CD4-positive, CD25-positive, alpha-beta regulatory T cell (primary cell): ENCODE results near the gene MRPL53. TPM values are rescaled to one million over a fixed set of nuclear protein-coding genes. Genes with fewer than 3 reads are reported as not detected.
"Not testable (repeated sequence)": the region's sequence is repeated elsewhere in the genome, so short reads cannot be mapped to it uniquely, and the experiment has no call there.

ENCODE experiments used
- ATAC-seq, 2 donors: fragments of 150-1000 bp; cut with Tn5 transposase; one replicate each; pipeline ENCODE4 v1.10.0; 2021; ENCODE audit warnings: low read depth in 2 of 2, moderate number of reproducible peaks in 2 of 2, moderate library complexity in 1 of 2
- DNase-seq, 3 donors: peaks; one replicate each; pipeline versions ENCODE4 v3.0.0 to v3.0.0-alpha.2; 2012 to 2022; ENCODE audit warnings: mixed read lengths in 1 of 3
- H3K27ac ChIP-seq: one replicate; pipeline ENCODE4 v1.7.0; 2013; ENCODE audit warnings: mild to moderate bottlenecking, low read length; ENCODE audit not compliant: insufficient read depth, poor library complexity, severe bottlenecking
- H3K27me3 ChIP-seq: one replicate; pipeline ENCODE4 v1.7.0; 2013; ENCODE audit warnings: low read length; ENCODE audit not compliant: control insufficient read depth, insufficient read depth
- H3K36me3 ChIP-seq: one replicate; pipeline ENCODE4 v1.7.0; 2013; ENCODE audit warnings: mild to moderate bottlenecking, low read length, moderate library complexity; ENCODE audit not compliant: control insufficient read depth, insufficient read depth
- H3K4me1 ChIP-seq: 2 replicates; pipeline ENCODE4 v1.7.0; 2013; ENCODE audit warnings: mild to moderate bottlenecking, low read length; ENCODE audit not compliant: insufficient read depth, control insufficient read depth, poor library complexity, severe bottlenecking
- H3K4me3 ChIP-seq: one replicate; pipeline ENCODE4 v1.7.0; 2013; ENCODE audit warnings: low read depth, mild to moderate bottlenecking, low read length, moderate library complexity
- H3K9me3 ChIP-seq, 2 experiments: 1 replicate in 1 of 2; 2 replicates in 1 of 2; pipeline ENCODE4 v1.7.0; 2013; ENCODE audit warnings: low read length in 2 of 2, mild to moderate bottlenecking in 1 of 2, moderate library complexity in 1 of 2; ENCODE audit not compliant: control insufficient read depth in 2 of 2
- H3K27ac Mint-ChIP-seq, 3 donors: one replicate each; pipeline ENCODE4 v1.8.0; 2020 to 2022; ENCODE audit warnings: mild to moderate bottlenecking in 3 of 3, mixed read lengths in 3 of 3, moderate library complexity in 2 of 3
- H3K27me3 Mint-ChIP-seq: one replicate; pipeline ENCODE4 v1.8.0; 2022; ENCODE audit warnings: mild to moderate bottlenecking, mixed read lengths
- H3K36me3 Mint-ChIP-seq: one replicate; pipeline ENCODE4 v1.8.0; 2020; ENCODE audit warnings: mixed read lengths
- H3K4me1 Mint-ChIP-seq, 4 donors: one replicate each; pipeline ENCODE4 v1.8.0; 2020 to 2022; ENCODE audit warnings: mixed read lengths in 4 of 4, mild to moderate bottlenecking in 1 of 4
- H3K4me3 Mint-ChIP-seq, 4 donors: one replicate each; pipeline ENCODE4 v1.8.0; 2020 to 2022; ENCODE audit warnings: mild to moderate bottlenecking in 4 of 4, mixed read lengths in 4 of 4, moderate library complexity in 3 of 4
- H3K9me3 Mint-ChIP-seq, 7 donors: one replicate each; pipeline ENCODE4 v1.8.0; 2020 to 2022; ENCODE audit warnings: mixed read lengths in 7 of 7, mild to moderate bottlenecking in 3 of 7, moderate library complexity in 2 of 7
- polyA plus RNA-seq, 4 donors: library from polyadenylated mRNA; unstranded; fragments of 300-500 nt; fragmentation: Illumina TruSeq; gene quantifications; one replicate each; pipeline ENCODE4 v1.2.3, GENCODE V29; 2021
- total RNA-seq: library from RNA; stranded (reverse); gene quantifications from one replicate; pipeline ENCODE4 v1.2.3, GENCODE V29; 2022

The MRPL53 gene
- total and polyA plus RNA-seq, 5 donors from 2014 or later: 57.2 to 163 (median 137) TPM

DNA sequence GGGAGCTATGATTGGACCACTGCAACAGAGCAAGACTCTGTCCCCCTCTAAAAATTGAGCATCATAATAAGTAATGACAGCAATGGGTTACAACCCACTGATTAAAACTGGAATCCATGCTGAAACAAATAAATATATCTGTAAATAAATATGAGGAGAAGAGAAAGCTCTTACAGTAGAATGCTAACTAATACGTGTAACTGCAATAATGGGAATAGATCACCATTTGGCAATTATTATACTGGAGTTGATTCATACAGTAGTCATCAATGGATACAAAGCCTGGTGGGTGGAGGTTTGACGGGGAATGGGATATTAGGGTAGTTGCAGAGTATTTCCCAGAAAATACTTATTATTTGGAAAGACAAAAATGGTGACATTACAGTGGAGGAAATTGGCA, 23.7 kb downstream of the MRPL53 start:
- Histone ChIP-seq H3K27ac (no peak overlapping the region), H3K4me3 (no peak overlapping the region), H3K36me3 (no peaks in the 10 kb centered on the region), H3K4me1 (peaks cover 9% of the 10 kb centered on the region), H3K27me3 (peaks cover 2% of the 10 kb centered on the region), H3K9me3 (no peaks in the 10 kb centered on the region)
- Mint-ChIP-seq H3K9me3 (peaks cover 0 to 3% (median 0%) of the 10 kb centered on the region in 7 donors), H3K4me1 (peaks cover 5 to 15% (median 10%) of the 10 kb centered on the region in 4 donors), H3K4me3 (peak overlapping the region in 1 of 4 donors; percentile 50), H3K36me3 (no peaks in the 10 kb centered on the region), H3K27ac (no peak overlapping the region), H3K27me3 (peaks cover 33% of the 10 kb centered on the region)
- ATAC-seq (no peak), DNase-seq (no peak)

DNA sequence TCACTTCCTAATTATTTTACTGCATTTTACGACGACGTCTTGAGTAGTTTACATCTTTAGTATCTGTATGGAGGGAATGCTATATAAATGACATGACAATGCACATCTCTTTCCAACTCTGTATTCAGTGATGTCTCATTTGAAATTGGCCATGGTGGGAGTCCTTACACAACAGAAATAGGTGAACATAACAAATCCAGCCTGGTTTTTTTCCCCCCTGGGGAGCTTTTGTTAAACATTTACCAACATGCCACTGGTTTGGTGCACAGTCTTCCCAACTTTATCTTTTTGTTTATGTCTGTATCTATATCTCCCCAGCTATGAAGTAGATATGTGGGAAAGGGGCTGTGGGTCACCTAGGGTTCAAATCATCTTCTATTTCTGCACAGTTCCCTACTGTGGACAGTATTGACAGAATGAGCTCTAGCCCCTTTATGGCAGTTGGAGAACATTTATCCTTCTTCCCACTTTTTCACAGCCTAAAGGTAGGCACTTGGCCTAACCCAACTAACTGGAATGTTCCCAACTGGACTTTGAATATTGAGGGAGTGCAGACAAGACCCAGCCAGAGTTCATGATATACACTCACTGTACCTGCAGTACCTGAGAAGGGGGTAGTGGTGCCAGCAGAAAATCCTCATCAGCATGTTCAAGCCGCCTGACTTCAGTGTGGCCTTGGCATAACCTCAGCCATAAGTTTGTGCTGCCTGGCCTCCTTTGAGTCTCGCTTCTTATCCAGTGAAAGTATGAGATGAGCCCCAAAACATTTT, 25.1 kb downstream of the MRPL53 start:
- no peak for ATAC-seq
- H3K27me3 Mint-ChIP-seq: peaks cover 39% of the 10 kb centered on the region
- no peak for DNase-seq
- H3K36me3 Mint-ChIP-seq: no peaks in the 10 kb centered on the region
- Histone ChIP-seq H3K4me3 (no peak overlapping the region), H3K4me1 (peaks cover 3% of the 10 kb centered on the region), H3K9me3 (no peaks in the 10 kb centered on the region), H3K27me3 (peaks cover 3% of the 10 kb centered on the region), H3K36me3 (no peaks in the 10 kb centered on the region), H3K27ac (no peak overlapping the region)
- H3K9me3 Mint-ChIP-seq: peaks cover 0 to 3% (median 0%) of the 10 kb centered on the region in 7 donors
- H3K4me1 Mint-ChIP-seq: peaks cover 1 to 4% (median 3%) of the 10 kb centered on the region in 4 donors
- H3K27ac Mint-ChIP-seq: no peak overlapping the region
- H3K4me3 Mint-ChIP-seq: no peak overlapping the region

GRCh38 chr2:74444498-74445318, 27.8 kb downstream of the MRPL53 start:
- no peaks in the 10 kb centered on the region for H3K36me3 Mint-ChIP-seq
- no peaks in the 10 kb centered on the region for H3K36me3 ChIP-seq
- ATAC-seq: no peak

GRCh38 chr2:74442483-74443297, 29.8 kb downstream of the MRPL53 start:
- not testable (repeated sequence) for H3K27ac ChIP-seq, H3K36me3 ChIP-seq, H3K4me3 ChIP-seq, H3K9me3 Mint-ChIP-seq, H3K9me3 ChIP-seq, ATAC-seq, H3K36me3 Mint-ChIP-seq, DNase-seq
- Mint-ChIP-seq H3K4me3 (peak overlapping the region in 3 of 4 donors; percentile 50 to 80 (median 66)), H3K27ac (peak overlapping the region in 1 of 3 donors; percentile 59), H3K27me3 (peaks cover 55% of the 10 kb centered on the region), H3K4me1 (peaks cover 0 to 16% (median 3%) of the 10 kb centered on the region in 4 donors)
- peaks cover 20% of the 10 kb centered on the region for H3K4me1 ChIP-seq
- peaks cover 15% of the 10 kb centered on the region for H3K27me3 ChIP-seq

More at GRCh38 chr2:74444498-74445318, 27.8 kb downstream of the MRPL53 start:
- Histone ChIP-seq H3K9me3 (no peaks in the 10 kb centered on the region), H3K4me1 (peaks cover 20% of the 10 kb centered on the region), H3K4me3 (no peak overlapping the region), H3K27ac (no peak overlapping the region), H3K27me3 (peaks cover 11% of the 10 kb centered on the region)
- Mint-ChIP-seq H3K9me3 (peaks cover 0 to 3% (median 0%) of the 10 kb centered on the region in 7 donors), H3K4me1 (peaks cover 0 to 16% (median 3%) of the 10 kb centered on the region in 4 donors), H3K4me3 (no peak overlapping the region), H3K27me3 (peaks cover 52% of the 10 kb centered on the region), H3K27ac (no peak overlapping the region)
- DNase-seq: no peak

- H3K36me3 Mint-ChIP-seq: no peaks in the 10 kb centered on the region
- peak within 1 kb of the TSS in 3 of 4 donors; percentile 50 to 80 (median 66) for H3K4me3 Mint-ChIP-seq
- Histone ChIP-seq H3K36me3 (no peaks in the 10 kb centered on the region), H3K4me1 (peaks cover 20% of the 10 kb centered on the region), H3K27ac (no peak within 1 kb of the TSS), H3K9me3 (no peaks in the 10 kb centered on the region), H3K27me3 (peaks cover 15% of the 10 kb centered on the region), H3K4me3 (no peak within 1 kb of the TSS)
- H3K27me3 Mint-ChIP-seq: peaks cover 51% of the 10 kb centered on the region
- H3K4me1 Mint-ChIP-seq: peaks cover 0 to 16% (median 3%) of the 10 kb centered on the region in 4 donors
- no peaks in the 10 kb centered on the region for H3K9me3 Mint-ChIP-seq
- ATAC-seq: peak; percentile 22 to 41
- DNase-seq: peak in 1 of 3 donors; percentile 48
- H3K27ac Mint-ChIP-seq: peak within 1 kb of the TSS in 1 of 3 donors; percentile 59
Observed at GRCh38 chr2:74441690-74442482, 30.6 kb downstream of the MRPL53 start, which contains the start of gene RTKN. RTKN (minus strand) TSS chr2:74441937; CDS start chr2:74441816, 121 bp downstream.

- no peaks in the 10 kb centered on the region for H3K9me3 ChIP-seq
- no peaks in the 10 kb centered on the region for H3K36me3 ChIP-seq
- H3K4me3 Mint-ChIP-seq: peak overlapping the region in 3 of 4 donors; percentile 33 to 57 (median 33)
- peaks cover 51% of the 10 kb centered on the region for H3K27me3 Mint-ChIP-seq
- H3K4me3 ChIP-seq: no peak overlapping the region
- H3K4me1 ChIP-seq: peaks cover 20% of the 10 kb centered on the region
- H3K9me3 Mint-ChIP-seq: no peaks in the 10 kb centered on the region
- DNase-seq (no peak), ATAC-seq (no peak)
- peaks cover 15% of the 10 kb centered on the region for H3K27me3 ChIP-seq
- H3K27ac Mint-ChIP-seq: no peak overlapping the region
- peaks cover 0 to 16% (median 3%) of the 10 kb centered on the region in 4 donors for H3K4me1 Mint-ChIP-seq
- no peaks in the 10 kb centered on the region for H3K36me3 Mint-ChIP-seq
- no peak overlapping the region for H3K27ac ChIP-seq
Observed at GRCh38 chr2:74441170-74441689, 31.2 kb downstream of the MRPL53 start.
